ENCODE results near the gene HS6ST2. TPM values are rescaled to one million over a fixed set of nuclear protein-coding genes. Genes with fewer than 3 reads are reported as not detected.

Gene HS6ST2
- polyA plus RNA-seq, 4 donors: 25.5 to 28.7 (median 27.6) TPM

- DNase-seq (ENCODE audit: low read depth in 4 of 4, low spot score in 3 of 4): no peak
Observed at GRCh38 chrX:132692526-132692925, 265.9 kb downstream of the HS6ST2 start.

- no peak for DNase-seq (ENCODE audit: low read depth in 4 of 4, low spot score in 3 of 4)
Observed at GRCh38 chrX:132692066-132692465, 266.4 kb downstream of the HS6ST2 start.

- no peak for DNase-seq (ENCODE audit: low read depth in 4 of 4, low spot score in 3 of 4)
Observed at GRCh38 chrX:132689612-132690563, 268.5 kb downstream of the HS6ST2 start.

- DNase-seq (ENCODE audit: low read depth in 4 of 4, low spot score in 3 of 4): no peak
Observed at GRCh38 chrX:132685276-132685675, 273.2 kb downstream of the HS6ST2 start.

- DNase-seq (ENCODE audit: low read depth in 4 of 4, low spot score in 3 of 4): no peak
Observed at GRCh38 chrX:132677233-132677716, 281.2 kb downstream of the HS6ST2 start.

GRCh38 chrX:132676561-132677186 is 281.8 kb downstream of the HS6ST2 start:
- DNase-seq (ENCODE audit: low read depth in 4 of 4, low spot score in 3 of 4): no peak

- DNase-seq (ENCODE audit: low read depth in 4 of 4, low spot score in 3 of 4): no peak
Observed at GRCh38 chrX:132676102-132676501, 282.3 kb downstream of the HS6ST2 start.

- no peak for DNase-seq (ENCODE audit: low read depth in 4 of 4, low spot score in 3 of 4)
Observed at GRCh38 chrX:132673331-132673730, 285.1 kb downstream of the HS6ST2 start.

- DNase-seq (ENCODE audit: low read depth in 4 of 4, low spot score in 3 of 4): no peak
Observed at GRCh38 chrX:132671229-132671641, 287.2 kb downstream of the HS6ST2 start.

- DNase-seq (ENCODE audit: low read depth in 4 of 4, low spot score in 3 of 4): no peak
Observed at GRCh38 chrX:132669142-132669541, 289.3 kb downstream of the HS6ST2 start.

GRCh38 chrX:132668178-132668577 is 290.3 kb downstream of the HS6ST2 start:
- DNase-seq (ENCODE audit: low read depth in 4 of 4, low spot score in 3 of 4): no peak

- no peak for DNase-seq (ENCODE audit: low read depth in 4 of 4, low spot score in 3 of 4)
Observed at GRCh38 chrX:132665676-132666075, 292.8 kb downstream of the HS6ST2 start.

GRCh38 chrX:132664273-132664672 is 294.2 kb downstream of the HS6ST2 start:
- no peak for DNase-seq (ENCODE audit: low read depth in 4 of 4, low spot score in 3 of 4)

GRCh38 chrX:132662844-132663243 is 295.6 kb downstream of the HS6ST2 start:
- no peak for DNase-seq (ENCODE audit: low read depth in 4 of 4, low spot score in 3 of 4)

- no peak for DNase-seq (ENCODE audit: low read depth in 4 of 4, low spot score in 3 of 4)
Observed at GRCh38 chrX:132657876-132658275, 300.6 kb downstream of the HS6ST2 start.

- no peak for DNase-seq (ENCODE audit: low read depth in 4 of 4, low spot score in 3 of 4)
Observed at GRCh38 chrX:132652871-132653270, 305.6 kb downstream of the HS6ST2 start.

GRCh38 chrX:132651421-132652086 is 306.9 kb downstream of the HS6ST2 start:
- DNase-seq (ENCODE audit: low read depth in 4 of 4, low spot score in 3 of 4): no peak

GRCh38 chrX:132648895-132649294 is 309.5 kb downstream of the HS6ST2 start:
- no peak for DNase-seq (ENCODE audit: low read depth in 4 of 4, low spot score in 3 of 4)

- DNase-seq (ENCODE audit: low read depth in 4 of 4, low spot score in 3 of 4): no peak
Observed at GRCh38 chrX:132639446-132639845, 319.0 kb downstream of the HS6ST2 start.

- DNase-seq (ENCODE audit: low read depth in 4 of 4, low spot score in 3 of 4): no peak
Observed at GRCh38 chrX:132638313-132638712, 320.1 kb downstream of the HS6ST2 start.

- DNase-seq (ENCODE audit: low read depth in 4 of 4, low spot score in 3 of 4): no peak
Observed at GRCh38 chrX:132636080-132636479, 322.3 kb downstream of the HS6ST2 start.

Data from right renal pelvis (tissue), 4 donors.